Ovary (tissue), 9 donors: ENCODE data around the gene NUP160. TPM values are rescaled to one million over a fixed set of nuclear protein-coding genes. Genes with fewer than 3 reads are reported as not detected.
"Not testable (repeated sequence)": the region's sequence is repeated elsewhere in the genome, so short reads cannot be mapped to it uniquely, and the experiment has no call there.

Experiments
- DNase-seq, 5 donors: peaks; one replicate each; pipeline ENCODE4 v3.0.0-alpha.2; 2019 to 2020
- H3K27ac ChIP-seq, 2 donors: fragments of 200-600 bp; one replicate each; pipeline versions ENCODE4 v1.5.1 to v1.8.0; 2019 to 2022
- H3K27me3 ChIP-seq: fragments of 200-600 bp; one replicate; pipeline ENCODE4 v1.8.0; 2022
- H3K36me3 ChIP-seq: fragments of 200-600 bp; sonication (generic); one replicate; pipeline ENCODE4 v1.5.1; 2019
- H3K4me1 ChIP-seq: one replicate; pipeline ENCODE4 v1.8.1; 2013; ENCODE audit warnings: mild to moderate bottlenecking, moderate library complexity; ENCODE audit not compliant: insufficient read depth
- H3K4me3 ChIP-seq: fragments of 200-600 bp; sonication (generic); one replicate; pipeline ENCODE4 v1.5.1; 2017
- H3K9me3 ChIP-seq, 2 donors: fragments of 200-600 bp in 1 of 2; sonication (generic) in 1 of 2; one replicate each; pipeline versions ENCODE4 v1.5.1 to v1.8.1; 2013 to 2019; ENCODE audit warnings: mild to moderate bottlenecking in 1 of 2, moderate library complexity in 1 of 2
- EP300 ChIP-seq: sonication (generic); formaldehyde crosslinking; IDR thresholded peaks from one replicate; pipeline ENCODE4 v1.6.1; 2017; ENCODE audit warnings: antibody characterized with exemption
- POLR2A ChIP-seq: fragments of 450-650 bp; IDR thresholded peaks from one replicate; pipeline ENCODE4 v1.6.1; 2017; ENCODE audit warnings: antibody characterized with exemption, mild to moderate bottlenecking, moderate library complexity
- WGBS, 3 donors: extraction: QIAGEN DNeasy Blood & Tissue Kit in 1 of 3; methylation state at CpG; one replicate each; pipeline versions ENCODE4 v1.1.5 to v1.1.7; 2013 to 2017; 5-methylcytosine and 5-hydroxymethylcytosine counted together
- intact Hi-C, 4 donors: fragments of 100-400 bp; cut with DNase I; formaldehyde crosslinking; loops; one replicate each; pipeline versions ENCODE4 v1.11.0 to v1.15.1; 2022 to 2023
- polyA plus RNA-seq, 2 donors: library from polyadenylated mRNA; stranded (reverse); fragments of 200-250 nt in 1 of 2; fragments of 350-450 nt in 1 of 2; fragmentation: Illumina TruSeq in 1 of 2; extraction: RNeasy Lipid Tissue Mini Kit (QIAGEN cat#74804) in 1 of 2; gene quantifications; one replicate each; pipeline ENCODE4 v1.2.3, GENCODE V29; 2013 to 2014
- total RNA-seq, 7 donors: library from RNA; depleted of rRNA in 2 of 7; stranded (reverse); fragments of >200 nt in 2 of 7; fragmentation: NEBNext Ultra II Directional in 3 of 7; extraction: Animal tissue kit (Norgen Biotek cat#: 25700) in 3 of 7; gene quantifications; one replicate each; pipeline versions ENCODE4 v1.1.0 to v1.2.4, GENCODE V29; 2016 to 2023
- TF ChIP-seq, protein P1 (sequence below), 3 donors: fragments of 450-650 bp in 2 of 3; fragments of 200-600 bp in 1 of 3; IDR thresholded peaks; one replicate each; pipeline versions ENCODE4 v1.5.1 to v1.8.0; 2016 to 2022; ENCODE audit warnings: antibody characterized with exemption in 3 of 3, mild to moderate bottlenecking in 1 of 3
- donor health status: DM: no; HTN: no; CAD: no; lungs with moderate emphysema.
- donor health status: DM: no; HTN: no; CAD: no.
- donor health status: Bipolar disorder and iron deficiency.
- donor health status: DM: yes; HTN: yes; CAD: no.
- donor health status: DM: no; HTN: no; CAD: no.
- donor health status: DM: yes; HTN: yes; CAD: no.

NUP160 gene
- total and polyA plus RNA-seq, 9 donors: 21.3 to 48.5 (median 31.6) TPM

- Histone ChIP-seq H3K36me3 (no peaks in the 10 kb centered on the region), H3K27me3 (no peaks in the 10 kb centered on the region), H3K27ac (no peak overlapping the region), H3K4me3 (no peak overlapping the region), H3K9me3 (no peaks in the 10 kb centered on the region), H3K4me1 (no peaks in the 10 kb centered on the region)
- WGBS, 3 donors: 61 to 79% (median 78%) methylated on average over 3 of the region's 3 CpGs
- TF ChIP-seq, protein P1, sequence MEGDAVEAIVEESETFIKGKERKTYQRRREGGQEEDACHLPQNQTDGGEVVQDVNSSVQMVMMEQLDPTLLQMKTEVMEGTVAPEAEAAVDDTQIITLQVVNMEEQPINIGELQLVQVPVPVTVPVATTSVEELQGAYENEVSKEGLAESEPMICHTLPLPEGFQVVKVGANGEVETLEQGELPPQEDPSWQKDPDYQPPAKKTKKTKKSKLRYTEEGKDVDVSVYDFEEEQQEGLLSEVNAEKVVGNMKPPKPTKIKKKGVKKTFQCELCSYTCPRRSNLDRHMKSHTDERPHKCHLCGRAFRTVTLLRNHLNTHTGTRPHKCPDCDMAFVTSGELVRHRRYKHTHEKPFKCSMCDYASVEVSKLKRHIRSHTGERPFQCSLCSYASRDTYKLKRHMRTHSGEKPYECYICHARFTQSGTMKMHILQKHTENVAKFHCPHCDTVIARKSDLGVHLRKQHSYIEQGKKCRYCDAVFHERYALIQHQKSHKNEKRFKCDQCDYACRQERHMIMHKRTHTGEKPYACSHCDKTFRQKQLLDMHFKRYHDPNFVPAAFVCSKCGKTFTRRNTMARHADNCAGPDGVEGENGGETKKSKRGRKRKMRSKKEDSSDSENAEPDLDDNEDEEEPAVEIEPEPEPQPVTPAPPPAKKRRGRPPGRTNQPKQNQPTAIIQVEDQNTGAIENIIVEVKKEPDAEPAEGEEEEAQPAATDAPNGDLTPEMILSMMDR (IDR thresholded peaks at IDR 0.05): no peak
- TF ChIP-seq EP300: no peak
- no peak for TF ChIP-seq POLR2A
- intact Hi-C loops: no loop called here
- DNase-seq: no peak
Measured at GRCh38 chr11:47891886-47892285, 43.7 kb upstream of the NUP160 start.

GRCh38 chr11:47889714-47890441 is 41.7 kb upstream of the NUP160 start:
- DNase-seq: no peak
- Histone ChIP-seq H3K9me3 (no peaks in the 10 kb centered on the region), H3K27me3 (no peaks in the 10 kb centered on the region), H3K4me3 (no peak overlapping the region), H3K4me1 (no peaks in the 10 kb centered on the region), H3K36me3 (no peaks in the 10 kb centered on the region), H3K27ac (no peak overlapping the region)
- intact Hi-C loops: loop anchor here in 1 of 4 donors (10.0 kb wide), 1 partner anchor 65 kb away; no protein-coding TSS in a partner anchor
- WGBS, 3 donors: 42 to 54% (median 48%) methylated on average over 4 of the region's 4 CpGs
- no peak for TF ChIP-seq POLR2A
- TF ChIP-seq EP300: no peak
- TF ChIP-seq, protein P1 (IDR thresholded peaks at IDR 0.05): no peak

- 83 to 93% (median 87%) methylated on average over 5 of the region's 5 CpGs for WGBS, 3 donors
- TF ChIP-seq POLR2A: no peak
- intact Hi-C loops: loop anchor here in 1 of 4 donors (10.0 kb wide), 1 partner anchor 63 kb away; no protein-coding TSS in a partner anchor
Measured at GRCh38 chr11:47887910-47888569, 39.9 kb upstream of the NUP160 start.

GRCh38 chr11:47886096-47886495 is 37.9 kb upstream of the NUP160 start:
- WGBS, 3 donors: 16 to 24% (median 19%) methylated on average over 6 of the region's 6 CpGs
- Histone ChIP-seq H3K36me3 (no peaks in the 10 kb centered on the region), H3K4me3 (no peak overlapping the region), H3K27me3 (no peaks in the 10 kb centered on the region), H3K4me1 (peaks cover under 1% of the 10 kb centered on the region), H3K9me3 (no peaks in the 10 kb centered on the region), H3K27ac (no peak overlapping the region)
- intact Hi-C loops: loop anchor here in 1 of 4 donors (10.0 kb wide), 1 partner anchor 61 kb away; no protein-coding TSS in a partner anchor
- TF ChIP-seq, protein P1 (IDR thresholded peaks at IDR 0.05): no peak
- TF ChIP-seq POLR2A (no peak), EP300 (no peak)
- DNase-seq: peak in 1 of 5 donors; percentile 29

More at GRCh38 chr11:47887910-47888569, 39.9 kb upstream of the NUP160 start:
- H3K4me1 ChIP-seq: no peaks in the 10 kb centered on the region
- no peak overlapping the region for H3K27ac ChIP-seq
- H3K27me3 ChIP-seq: no peaks in the 10 kb centered on the region
- H3K4me3 ChIP-seq: no peak overlapping the region
- no peaks in the 10 kb centered on the region for H3K36me3 ChIP-seq
- H3K9me3 ChIP-seq: no peaks in the 10 kb centered on the region
- DNase-seq: no peak

DNA sequence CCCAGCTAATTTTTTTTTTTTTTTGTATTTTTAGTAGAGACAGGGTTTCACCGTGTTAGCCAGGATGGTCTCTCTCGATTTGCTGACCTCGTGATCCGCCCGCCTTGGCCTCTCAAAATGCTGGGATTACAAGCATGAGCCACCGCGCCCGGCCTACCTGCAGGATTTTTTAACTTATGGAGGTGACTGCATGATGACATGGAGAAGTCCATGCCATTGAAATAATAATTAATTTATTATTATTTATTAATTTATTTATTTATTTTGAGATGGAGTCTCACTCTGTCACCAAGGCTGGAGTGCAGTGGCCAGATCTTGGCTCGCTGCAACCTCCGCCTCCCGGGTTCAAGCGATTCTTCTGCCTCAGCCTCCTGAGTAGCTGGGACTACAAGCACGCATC is 34.3 kb upstream of the NUP160 start:
- intact Hi-C loops: loop anchor here in 1 of 4 donors (10.0 kb wide), 1 partner anchor 58 kb away; no protein-coding TSS in a partner anchor
- not testable (repeated sequence) for H3K4me1 ChIP-seq, DNase-seq, H3K27me3 ChIP-seq, H3K36me3 ChIP-seq, H3K27ac ChIP-seq, H3K9me3 ChIP-seq, H3K4me3 ChIP-seq
- 90 to 93% (median 92%) methylated on average over 13 of the region's 13 CpGs for WGBS, 3 donors
